Esophagus (tissue), 2 donors: ENCODE results near the gene ATP6V0E1. TPM values are rescaled to one million over a fixed set of nuclear protein-coding genes. Genes with fewer than 3 reads are reported as not detected.
A peak's percentile ranks its signal among the peaks of the same experiment; 100 is the strongest.

Experiments used
- H3K27ac ChIP-seq, 2 donors: one replicate each; pipeline ENCODE4 v1.5.1; 2013; ENCODE audit warnings: low read depth in 2 of 2, mild to moderate bottlenecking in 2 of 2, inconsistent platforms in 1 of 2, low read length in 1 of 2, moderate library complexity in 1 of 2
- H3K27me3 ChIP-seq, 2 donors: one replicate each; pipeline ENCODE4 v1.6.1; 2013; ENCODE audit warnings: low read length in 2 of 2, control low read depth in 1 of 2, mild to moderate bottlenecking in 1 of 2; ENCODE audit not compliant: insufficient read depth in 2 of 2, control insufficient read depth in 1 of 2
- H3K36me3 ChIP-seq, 2 donors: one replicate each; pipeline ENCODE4 v1.6.1; 2013; ENCODE audit warnings: low read length in 1 of 2; ENCODE audit not compliant: control insufficient read depth in 2 of 2, insufficient read depth in 2 of 2
- H3K4me1 ChIP-seq, 2 donors: one replicate each; pipeline ENCODE4 v1.6.1; 2013; ENCODE audit warnings: low read length in 1 of 2; ENCODE audit not compliant: control insufficient read depth in 2 of 2, insufficient read depth in 2 of 2
- H3K4me3 ChIP-seq, 2 donors: one replicate each; pipeline ENCODE4 v1.5.1; 2013; ENCODE audit warnings: low read length in 2 of 2, mild to moderate bottlenecking in 2 of 2, low read depth in 1 of 2, moderate library complexity in 1 of 2
- H3K9me3 ChIP-seq, 2 donors: one replicate each; pipeline ENCODE4 v1.6.1; 2013; ENCODE audit warnings: mild to moderate bottlenecking in 2 of 2, low read depth in 1 of 2, low read length in 1 of 2, moderate library complexity in 1 of 2; ENCODE audit not compliant: control insufficient read depth in 2 of 2, insufficient read depth in 1 of 2
- WGBS, 2 donors: extraction: QIAGEN DNeasy Blood & Tissue Kit; methylation state at CpG; one replicate each; pipeline ENCODE4 v1.1.7; 2013; 5-methylcytosine and 5-hydroxymethylcytosine counted together
- polyA plus RNA-seq, 2 donors: library from polyadenylated mRNA; stranded (reverse); fragments of 200-250 nt; gene quantifications; one replicate each; pipeline ENCODE4 v1.2.3, GENCODE V29; 2013
- donor health status: healthy with polysubstance abuse.
- donor health status: Bipolar disorder and iron deficiency.

Gene ATP6V0E1
- polyA plus RNA-seq, 2 donors = 182 to 192 TPM

DNA sequence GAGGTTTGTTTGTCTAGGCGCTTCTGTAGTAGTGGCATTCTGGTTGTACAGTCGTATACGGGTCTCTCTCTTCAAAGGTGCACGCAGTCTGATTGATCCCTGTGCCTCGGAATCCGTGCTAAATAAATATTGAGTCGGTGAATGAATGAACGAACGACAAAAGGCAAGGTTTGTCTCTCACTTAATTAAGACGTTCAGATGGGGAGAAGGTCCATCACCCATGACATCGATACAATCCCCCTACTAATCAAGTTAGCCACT is 72.1 kb downstream of the ATP6V0E1 start:
- no peaks in the 10 kb centered on the region for H3K36me3 ChIP-seq
- peak overlapping the region; percentile 87 to 95 for H3K4me3 ChIP-seq
- H3K4me1 ChIP-seq = no peaks in the 10 kb centered on the region
- 0 to 1% methylated on average over 11 of the region's 11 CpGs for WGBS, 2 donors
- H3K27me3 ChIP-seq = no peaks in the 10 kb centered on the region
- no peaks in the 10 kb centered on the region for H3K9me3 ChIP-seq
- H3K27ac ChIP-seq = peak overlapping the region in 1 of 2 donors; percentile 27

DNA sequence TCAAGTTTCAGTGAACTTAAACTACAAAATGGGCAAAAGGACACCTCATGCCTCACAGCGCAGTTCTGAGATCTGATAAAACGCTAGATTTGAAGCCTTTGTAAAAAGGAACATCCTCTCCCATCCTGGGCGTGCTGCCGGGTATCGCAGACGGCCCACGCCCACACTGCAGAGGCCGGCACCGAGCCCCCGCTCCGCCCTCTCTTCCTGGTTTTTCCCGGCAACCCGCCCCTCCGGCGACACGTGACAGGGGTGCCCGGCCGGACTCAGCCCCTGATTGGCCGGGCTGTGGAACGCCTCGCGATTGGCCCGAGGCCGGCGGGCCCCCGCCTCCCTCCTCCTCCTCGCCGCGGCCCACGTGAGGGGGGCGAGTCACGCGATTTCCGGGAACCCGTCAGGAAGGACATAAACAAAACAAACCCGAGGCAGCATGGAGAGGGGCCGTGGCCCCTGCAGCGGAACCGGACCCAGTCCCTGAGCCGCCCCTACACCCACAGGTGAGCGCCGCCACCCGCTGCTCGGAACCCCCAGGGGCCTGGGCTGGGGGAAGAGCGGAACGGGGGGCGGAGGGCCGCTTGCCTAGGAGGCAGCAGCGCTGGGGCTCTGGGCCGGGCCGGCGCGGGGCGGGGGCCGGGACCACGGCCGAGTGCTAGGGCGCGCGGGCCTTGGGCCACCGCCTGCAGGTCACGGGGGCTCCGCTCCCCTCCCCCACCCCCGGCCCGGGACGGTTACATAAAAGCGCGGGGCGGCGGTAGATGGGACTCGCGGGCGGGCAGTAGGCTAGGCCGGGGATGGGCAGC is 72.6 kb downstream of the ATP6V0E1 start, which contains the start of gene CREBRF:
Gene CREBRF, plus strand, starts transcription at position 370 of the 800 bp plus-strand sequence. CDS start 24,424 bp downstream, outside the sequence.
- peak within 1 kb of the TSS; percentile 87 to 95 for H3K4me3 ChIP-seq
- H3K4me1 ChIP-seq = no peaks in the 10 kb centered on the region
- H3K9me3 ChIP-seq = no peaks in the 10 kb centered on the region
- no peaks in the 10 kb centered on the region for H3K36me3 ChIP-seq
- 0% methylated on average over 57 to 74 of the region's 74 CpGs for WGBS, 2 donors
- peak within 1 kb of the TSS; percentile 97 for H3K27ac ChIP-seq
- no peaks in the 10 kb centered on the region for H3K27me3 ChIP-seq

DNA sequence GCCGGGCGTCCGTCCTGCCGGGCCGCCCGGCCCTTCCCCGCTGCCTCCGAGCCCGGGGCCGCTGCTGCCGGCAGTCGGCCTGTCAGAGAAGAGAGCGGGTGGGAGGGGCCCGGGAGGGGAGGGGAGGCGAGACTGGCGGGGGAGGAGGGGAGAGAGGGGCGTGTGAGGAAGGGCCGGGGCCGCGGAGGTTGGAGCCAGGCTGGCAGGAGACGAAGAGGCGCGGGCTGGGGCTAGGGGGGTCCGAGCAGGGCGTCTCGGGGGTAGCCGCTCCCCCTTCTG is 73.2 kb downstream of the ATP6V0E1 start:
- no peaks in the 10 kb centered on the region for H3K36me3 ChIP-seq
- no peaks in the 10 kb centered on the region for H3K4me1 ChIP-seq
- H3K27ac ChIP-seq = peak overlapping the region; percentile 97
- WGBS, 2 donors = 0 to 1% methylated on average over 17 to 27 of the region's 27 CpGs
- H3K27me3 ChIP-seq = no peaks in the 10 kb centered on the region
- no peaks in the 10 kb centered on the region for H3K9me3 ChIP-seq
- H3K4me3 ChIP-seq = peak overlapping the region; percentile 87 to 95

GRCh38 chr5:173057062-173057924 is 73.7 kb downstream of the ATP6V0E1 start:
- Histone ChIP-seq H3K4me3 (peak overlapping the region; percentile 87 to 95), H3K27me3 (no peaks in the 10 kb centered on the region), H3K36me3 (no peaks in the 10 kb centered on the region), H3K4me1 (no peaks in the 10 kb centered on the region), H3K27ac (peak overlapping the region; percentile 97), H3K9me3 (no peaks in the 10 kb centered on the region)
- WGBS, 2 donors = 1% methylated on average over 34 to 38 of the region's 38 CpGs

- 76 to 77% methylated on average over 4 of the region's 4 CpGs for WGBS, 2 donors
- Histone ChIP-seq H3K4me3 (no peak overlapping the region), H3K9me3 (no peaks in the 10 kb centered on the region), H3K4me1 (no peaks in the 10 kb centered on the region), H3K27ac (no peak overlapping the region), H3K36me3 (no peaks in the 10 kb centered on the region), H3K27me3 (no peaks in the 10 kb centered on the region)
Observed at GRCh38 chr5:173062141-173062540, 78.6 kb downstream of the ATP6V0E1 start.

DNA sequence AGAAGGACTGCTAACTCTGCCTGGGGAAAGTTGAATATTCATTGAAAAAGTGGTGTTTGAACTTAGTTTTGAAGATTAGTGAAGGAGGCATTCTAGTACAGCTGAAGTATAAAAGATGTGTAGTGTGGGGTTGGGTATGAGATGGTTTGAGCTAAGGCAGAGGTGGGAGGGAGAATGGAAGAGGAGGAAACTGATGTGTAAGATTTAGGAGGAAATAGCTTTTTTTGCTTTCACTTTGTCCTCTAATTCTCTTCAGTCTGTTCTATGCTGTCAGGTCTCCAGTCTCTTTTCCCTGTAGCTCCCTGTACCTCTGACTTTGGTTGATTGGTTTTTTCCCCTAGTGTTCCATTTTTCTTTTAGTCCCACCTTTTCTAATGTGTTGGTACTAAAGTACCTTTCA is 81.6 kb downstream of the ATP6V0E1 start:
- Histone ChIP-seq H3K4me3 (no peak overlapping the region), H3K27ac (no peak overlapping the region), H3K4me1 (no peaks in the 10 kb centered on the region), H3K36me3 (no peaks in the 10 kb centered on the region), H3K27me3 (no peaks in the 10 kb centered on the region), H3K9me3 (no peaks in the 10 kb centered on the region)

DNA sequence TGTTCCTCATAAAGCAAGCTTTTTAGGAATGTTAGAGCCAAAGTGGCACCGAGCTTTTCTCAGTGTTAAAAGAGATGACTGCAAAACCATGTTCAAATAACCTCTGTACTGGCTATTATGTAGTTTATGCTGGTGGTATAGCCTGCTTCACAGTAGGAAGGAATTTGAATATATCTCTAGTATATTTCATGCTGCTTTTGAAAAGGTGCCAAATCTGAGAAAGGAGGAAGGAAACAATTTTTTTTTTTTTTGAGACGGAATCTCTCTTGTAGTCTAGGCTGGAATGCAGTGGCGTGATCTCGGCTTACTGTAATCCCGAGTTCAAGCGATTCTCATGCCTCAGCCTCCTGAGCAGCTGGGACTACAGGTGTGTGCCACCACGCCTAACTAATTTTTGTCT is 86.1 kb downstream of the ATP6V0E1 start:
- no peaks in the 10 kb centered on the region for H3K9me3 ChIP-seq
- no peaks in the 10 kb centered on the region for H3K27me3 ChIP-seq
- no peak overlapping the region for H3K4me3 ChIP-seq
- WGBS, 2 donors = 82 to 83% methylated on average over 7 of the region's 7 CpGs
- no peaks in the 10 kb centered on the region for H3K36me3 ChIP-seq
- H3K4me1 ChIP-seq = no peaks in the 10 kb centered on the region
- H3K27ac ChIP-seq = no peak overlapping the region

DNA sequence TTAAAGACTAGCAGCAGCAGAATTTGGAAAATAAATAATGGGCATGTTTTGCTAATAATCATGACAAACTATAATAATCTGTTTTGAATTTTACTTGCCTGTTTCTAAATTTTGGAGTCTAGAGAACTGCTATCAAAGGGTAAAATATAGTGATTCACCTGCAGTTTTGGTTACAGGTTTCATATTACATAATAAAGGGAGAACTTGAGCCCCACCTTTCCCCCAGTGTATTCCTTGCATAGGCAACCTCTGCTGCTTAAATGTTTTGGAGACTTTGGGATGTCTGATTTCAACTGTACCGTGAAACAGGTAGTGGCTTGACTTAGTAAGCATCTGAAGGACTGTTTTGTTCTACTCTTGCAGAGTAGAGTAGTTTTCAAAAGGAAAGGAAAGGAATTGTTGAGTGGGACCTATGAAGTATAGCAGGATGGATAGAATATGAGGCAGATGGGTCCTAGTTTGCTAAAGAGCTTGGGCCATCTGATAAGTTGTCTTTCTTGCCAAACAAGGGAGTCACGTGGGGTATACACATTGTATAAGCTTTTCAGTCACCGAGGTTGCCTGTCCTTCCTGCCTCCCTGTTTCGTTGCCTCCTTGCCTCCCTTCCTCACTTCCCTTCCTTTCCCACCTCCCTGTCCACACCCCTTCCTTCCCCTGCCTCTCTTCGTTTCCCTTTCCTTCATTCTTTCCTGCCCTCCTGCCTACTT is 91.7 kb downstream of the ATP6V0E1 start:
- Histone ChIP-seq H3K9me3 (no peaks in the 10 kb centered on the region), H3K4me1 (peaks cover 0 to 3% of the 10 kb centered on the region in 2 donors), H3K4me3 (no peak overlapping the region), H3K27ac (peak overlapping the region in 1 of 2 donors; percentile 24), H3K27me3 (no peaks in the 10 kb centered on the region), H3K36me3 (no peaks in the 10 kb centered on the region)
- 59 to 68% methylated on average over 5 of the region's 5 CpGs for WGBS, 2 donors

GRCh38 chr5:173075970-173076369 is 92.4 kb downstream of the ATP6V0E1 start:
- peaks cover 0 to 3% of the 10 kb centered on the region in 2 donors for H3K4me1 ChIP-seq
- no peak overlapping the region for H3K27ac ChIP-seq
- WGBS, 2 donors = 94 to 96% methylated on average over 5 of the region's 5 CpGs
- no peaks in the 10 kb centered on the region for H3K9me3 ChIP-seq
- H3K36me3 ChIP-seq = no peaks in the 10 kb centered on the region
- no peak overlapping the region for H3K4me3 ChIP-seq
- H3K27me3 ChIP-seq = no peaks in the 10 kb centered on the region
